Spleen (tissue), 11 donors: ENCODE data around the gene RAB1B. TPM values are rescaled to one million over a fixed set of nuclear protein-coding genes. Genes with fewer than 3 reads are reported as not detected.
"Not testable (repeated sequence)": the region's sequence is repeated elsewhere in the genome, so short reads cannot be mapped to it uniquely, and the experiment has no call there.

Experiments
- DNase-seq: peaks from one replicate; pipeline ENCODE4 v3.0.0-alpha.2; 2020
- H3K27ac ChIP-seq, 8 donors: fragments of 200-600 bp; sonication (generic) in 7 of 8; 1 replicate in 4 of 8; 2 replicates in 4 of 8; pipeline versions ENCODE4 v1.5.0 to v1.8.0; 2016 to 2021; ENCODE audit warnings: inconsistent platforms in 4 of 8, mild to moderate bottlenecking in 4 of 8, moderate library complexity in 1 of 8
- H3K27me3 ChIP-seq, 7 donors: fragments of 200-600 bp; sonication (generic) in 6 of 7; replicated peaks in 1 of 7; 1 replicate in 4 of 7; 2 replicates in 3 of 7; pipeline versions ENCODE4 v1.5.0 to v1.8.0; 2016 to 2021; ENCODE audit warnings: inconsistent platforms in 3 of 7, mild to moderate bottlenecking in 1 of 7
- H3K36me3 ChIP-seq, 6 donors: fragments of 200-600 bp; sonication (generic) in 5 of 6; 1 replicate in 4 of 6; 2 replicates in 2 of 6; pipeline versions ENCODE4 v1.5.0 to v1.8.0; 2016 to 2021; ENCODE audit warnings: inconsistent platforms in 2 of 6
- H3K4me1 ChIP-seq, 6 donors: fragments of 200-600 bp; sonication (generic) in 5 of 6; 1 replicate in 3 of 6; 2 replicates in 3 of 6; pipeline versions ENCODE4 v1.5.0 to v1.8.0; 2016 to 2021; ENCODE audit warnings: inconsistent platforms in 3 of 6
- H3K4me3 ChIP-seq, 8 donors: fragments of 200-600 bp; sonication (generic) in 7 of 8; 1 replicate in 4 of 8; 2 replicates in 4 of 8; pipeline versions ENCODE4 v1.5.0 to v1.8.0; 2016 to 2021; ENCODE audit warnings: inconsistent platforms in 4 of 8, mild to moderate bottlenecking in 4 of 8, moderate library complexity in 2 of 8
- H3K9me3 ChIP-seq, 8 donors: fragments of 200-600 bp; sonication (generic) in 7 of 8; 1 replicate in 4 of 8; 2 replicates in 4 of 8; pipeline versions ENCODE4 v1.5.0 to v1.8.0; 2016 to 2021; ENCODE audit warnings: inconsistent platforms in 4 of 8
- CTCF ChIP-seq, 11 experiments: fragments of 200-600 bp in 7 of 11; fragments of 450-650 bp in 4 of 11; sonication (generic) in 4 of 11; IDR thresholded peaks in 8 of 11; conservative IDR thresholded peaks in 3 of 11; 1 replicate in 7 of 11; 2 replicates in 4 of 11; pipeline versions ENCODE4 v1.4.0 to v1.8.0; 2016 to 2021; ENCODE audit warnings: antibody characterized with exemption in 11 of 11, inconsistent platforms in 4 of 11, mild to moderate bottlenecking in 1 of 11
- POLR2A ChIP-seq, 3 donors: fragments of 450-650 bp; IDR thresholded peaks; one replicate each; pipeline ENCODE4 v1.5.1; 2017; ENCODE audit warnings: antibody characterized with exemption in 3 of 3, mild to moderate bottlenecking in 1 of 3
- POLR2AphosphoS5 ChIP-seq, 3 donors: sonication (generic); formaldehyde crosslinking; IDR thresholded peaks; one replicate each; pipeline ENCODE4 v1.5.1; 2017; ENCODE audit warnings: antibody characterized with exemption in 3 of 3
- WGBS, 5 donors: extraction: QIAGEN DNeasy Blood & Tissue Kit in 3 of 5; methylation state at CpG; one replicate each; pipeline versions ENCODE4 v1.1.5 to v1.1.7; 2013 to 2018; 5-methylcytosine and 5-hydroxymethylcytosine counted together
- intact Hi-C: fragments of 100-400 bp; cut with DNase I; formaldehyde crosslinking; loops from one replicate; pipeline ENCODE4 v1.15.0; 2023; ENCODE audit warnings: low total_unique reads
- polyA plus RNA-seq, 3 donors: library from polyadenylated mRNA; stranded (reverse); fragments of 200-250 nt; gene quantifications; one replicate each; pipeline ENCODE4 v1.2.1, GENCODE V29; 2013
- total RNA-seq, 7 donors: library from RNA; depleted of rRNA in 3 of 7; stranded (reverse); fragments of >200 nt in 3 of 7; fragmentation: NEBNext Ultra II Directional in 4 of 7; extraction: Animal tissue kit (Norgen Biotek cat#: 25700) in 4 of 7; gene quantifications; one replicate each; pipeline versions ENCODE4 v1.1.0 to v1.2.1, GENCODE V29; 2016 to 2021
- donor health status: healthy with polysubstance abuse.
- donor health status: DM: no; HTN: no; CAD: no; lungs with moderate emphysema.
- donor health status: DM: no; HTN: no; CAD: no.
- donor health status: Bipolar disorder and iron deficiency.
- donor health status: healthy.
- donor health status: DM: no; HTN: no; CAD: no.
- donor health status: DM: yes; HTN: yes; CAD: no.

RAB1B gene
- total and polyA plus RNA-seq, 10 donors = 66.8 to 150 (median 116) TPM

- no peaks in the 10 kb centered on the region for H3K36me3 ChIP-seq
- intact Hi-C loops = no loop called here
- H3K4me1 ChIP-seq = no peaks in the 10 kb centered on the region
- 85 to 92% (median 86%) methylated on average over 12 of the region's 12 CpGs for WGBS, 5 donors
- no peaks in the 10 kb centered on the region for H3K9me3 ChIP-seq
- H3K27ac ChIP-seq = no peak overlapping the region
- DNase-seq = no peak
- TF ChIP-seq POLR2A (IDR thresholded peaks at IDR 0.05) = no peak
- no peak for TF ChIP-seq POLR2AphosphoS5 (IDR thresholded peaks at IDR 0.05)
- H3K4me3 ChIP-seq = no peak overlapping the region
- H3K27me3 ChIP-seq = no peaks in the 10 kb centered on the region
These were observed 34.2 kb downstream of the RAB1B start for GRCh38 chr11:66302656-66303055.

- Histone ChIP-seq H3K4me1 (peaks cover 5 to 33% (median 20%) of the 10 kb centered on the region in 6 donors), H3K27ac (no peak overlapping the region), H3K27me3 (no peaks in the 10 kb centered on the region), H3K4me3 (no peak overlapping the region), H3K36me3 (no peaks in the 10 kb centered on the region), H3K9me3 (no peaks in the 10 kb centered on the region)
- no peak for DNase-seq
- 46 to 69% (median 51%) methylated on average over 3 of the region's 3 CpGs for WGBS, 5 donors
- no peak for TF ChIP-seq CTCF (IDR thresholded peaks at IDR 0.05 in 8 of 11, conservative IDR thresholded peaks at IDR 0.05 in 3 of 11)
- TF ChIP-seq POLR2AphosphoS5 (IDR thresholded peaks at IDR 0.05) = no peak
- TF ChIP-seq POLR2A (IDR thresholded peaks at IDR 0.05) = no peak
- intact Hi-C loops = no loop called here
These were observed 41.0 kb downstream of the RAB1B start for GRCh38 chr11:66309475-66309874.

GRCh38 chr11:66310324-66310723 lies 41.9 kb downstream of the RAB1B start:
- 86 to 88% (median 86%) methylated on average over 8 of the region's 8 CpGs for WGBS, 5 donors
- Histone ChIP-seq H3K27me3 (no peaks in the 10 kb centered on the region), H3K4me1 (peaks cover 5 to 41% (median 22%) of the 10 kb centered on the region in 6 donors), H3K9me3 (no peaks in the 10 kb centered on the region), H3K36me3 (no peaks in the 10 kb centered on the region), H3K4me3 (no peak overlapping the region), H3K27ac (no peak overlapping the region)
- TF ChIP-seq POLR2AphosphoS5 (IDR thresholded peaks at IDR 0.05) (no peak), POLR2A (IDR thresholded peaks at IDR 0.05) (no peak), CTCF (IDR thresholded peaks at IDR 0.05 in 8 of 11, conservative IDR thresholded peaks at IDR 0.05 in 3 of 11) (no peak)
- intact Hi-C loops = loop anchor here (5.0 kb wide), 1 partner anchor 77 kb away; no protein-coding TSS in a partner anchor
- no peak for DNase-seq

- intact Hi-C loops = loop anchor here (5.0 kb wide), 1 partner anchor 76 kb away; no protein-coding TSS in a partner anchor
- peak overlapping the region in 1 of 8 donors; percentile 91 for H3K27ac ChIP-seq
- WGBS, 5 donors = 83 to 90% (median 87%) methylated on average over 18 of the region's 18 CpGs
These were observed 42.5 kb downstream of the RAB1B start for GRCh38 chr11:66310803-66311440.

GRCh38 chr11:66311470-66311964 lies 43.1 kb downstream of the RAB1B start:
- TF ChIP-seq CTCF (IDR thresholded peaks at IDR 0.05 in 8 of 11, conservative IDR thresholded peaks at IDR 0.05 in 3 of 11) = peak in 6 of 11 experiments; percentile 88 to 95 (median 93)
- TF ChIP-seq POLR2A (IDR thresholded peaks at IDR 0.05) = no peak
- H3K27ac ChIP-seq = peak overlapping the region; percentile 83 to 93 (median 90)
- DNase-seq = no peak
- H3K4me1 ChIP-seq = peaks cover 5 to 53% (median 25%) of the 10 kb centered on the region in 6 donors
- 20 to 33% (median 28%) methylated on average over 17 to 26 of the region's 26 CpGs for WGBS, 5 donors
- no peaks in the 10 kb centered on the region for H3K36me3 ChIP-seq
- no peaks in the 10 kb centered on the region for H3K9me3 ChIP-seq
- intact Hi-C loops = loop anchor here (5.0 kb wide), 1 partner anchor 76 kb away; no protein-coding TSS in a partner anchor
- peaks cover 0 to 12% (median 0%) of the 10 kb centered on the region in 7 donors for H3K27me3 ChIP-seq
- H3K4me3 ChIP-seq = peak overlapping the region; percentile 38 to 77 (median 55)

More at GRCh38 chr11:66310803-66311440, 42.5 kb downstream of the RAB1B start:
- H3K27me3 ChIP-seq, DNase-seq, H3K36me3 ChIP-seq, H3K4me3 ChIP-seq, H3K9me3 ChIP-seq: not testable (repeated sequence)
- peaks cover 5 to 47% (median 22%) of the 10 kb centered on the region in 6 donors for H3K4me1 ChIP-seq
